ENCODE measurements around the gene ZGPAT. TPM values are rescaled to one million over a fixed set of nuclear protein-coding genes. Genes with fewer than 3 reads are reported as not detected.

The ZGPAT gene
- total RNA-seq, 1 donor from 2014 or later = 40.9 TPM

- no peak for DNase-seq (ENCODE audit: extremely low read depth, low read depth, low spot score)
These were observed 69.8 kb downstream of the ZGPAT start for GRCh38 chr20:63777614-63778013.

- no peak for DNase-seq (ENCODE audit: extremely low read depth, low read depth, low spot score)
These were observed 70.4 kb downstream of the ZGPAT start for GRCh38 chr20:63778034-63778752.

GRCh38 chr20:63778857-63779256, 71.0 kb downstream of the ZGPAT start:
- DNase-seq (ENCODE audit: extremely low read depth, low read depth, low spot score) = no peak

GRCh38 chr20:63781181-63781580, 73.3 kb downstream of the ZGPAT start:
- no peak for DNase-seq (ENCODE audit: extremely low read depth, low read depth, low spot score)

GRCh38 chr20:63782051-63782471, 74.2 kb downstream of the ZGPAT start:
- DNase-seq (ENCODE audit: extremely low read depth, low read depth, low spot score) = no peak

GRCh38 chr20:63782521-63782971, 74.7 kb downstream of the ZGPAT start:
- no peak for DNase-seq (ENCODE audit: extremely low read depth, low read depth, low spot score)

GRCh38 chr20:63783970-63784369, 76.1 kb downstream of the ZGPAT start:
- no peak for DNase-seq (ENCODE audit: extremely low read depth, low read depth, low spot score)

GRCh38 chr20:63785691-63786131, 77.9 kb downstream of the ZGPAT start:
- no peak for DNase-seq (ENCODE audit: extremely low read depth, low read depth, low spot score)

Other genes starting within 250 kb of the ZGPAT start
- gene KCNQ2, start 235.4 kb upstream of the ZGPAT start, total RNA-seq = not detected in 2 replicates
- 2.5 and 4.6 TPM in 2 replicates for gene EEF1A2, start 209.0 kb upstream of the ZGPAT start, total RNA-seq
- 130 and 162 TPM in 2 replicates for gene PPDPF, start 187.3 kb upstream of the ZGPAT start, total RNA-seq
- not detected in 2 replicates for gene PTK6, start 170.7 kb upstream of the ZGPAT start, total RNA-seq
- gene SRMS, start 160.3 kb upstream of the ZGPAT start, total RNA-seq = not detected in 2 replicates
- 0.44 and 0.99 TPM in 2 replicates for gene FNDC11, start 153.9 kb upstream of the ZGPAT start, total RNA-seq
- gene HELZ2, start 133.8 kb upstream of the ZGPAT start, total RNA-seq = 75.8 and 179 TPM in 2 replicates
- 8.5 and 12.0 TPM in 2 replicates for gene GMEB2, start 80.9 kb upstream of the ZGPAT start, total RNA-seq
- gene STMN3, start 54.6 kb upstream of the ZGPAT start, total RNA-seq = 7.9 and 17.5 TPM in 2 replicates
- 9.2 and 20.1 TPM in 2 replicates for gene RTEL1, start 49.7 kb upstream of the ZGPAT start, total RNA-seq
- 96.8 and 186 TPM in 2 replicates for gene TNFRSF6B, start 11.4 kb upstream of the ZGPAT start, total RNA-seq
- gene ARFRP1, start 63 bp upstream of the ZGPAT start, total RNA-seq = 41.8 and 55.7 TPM in 2 replicates
- 10.8 and 13.7 TPM in 2 replicates for gene LIME1, start 28.6 kb downstream of the ZGPAT start, total RNA-seq
- 44.2 and 81.2 TPM in 2 replicates for gene SLC2A4RG, start 31.7 kb downstream of the ZGPAT start, total RNA-seq
- 6.7 and 11.7 TPM in 2 replicates for gene ZBTB46, start 123.2 kb downstream of the ZGPAT start, total RNA-seq
- not detected in 2 replicates for gene ABHD16B, start 153.5 kb downstream of the ZGPAT start, total RNA-seq
- gene TPD52L2, start 157.2 kb downstream of the ZGPAT start, total RNA-seq = 189 and 209 TPM in 2 replicates
- gene DNAJC5, start 187.1 kb downstream of the ZGPAT start, total RNA-seq = 78.2 and 79.4 TPM in 2 replicates
- gene UCKL1, start 248.4 kb downstream of the ZGPAT start, total RNA-seq = 28.3 and 45.4 TPM in 2 replicates

Data from glomerular endothelial cell (primary cell).